Retina (tissue), 1 donor: ENCODE data around the gene SYNE2.
"Not testable (repeated sequence)": the region's sequence is repeated elsewhere in the genome, so short reads cannot be mapped to it uniquely, and the experiment has no call there.

ENCODE experiments used
- DNase-seq: peaks from one replicate; pipeline ENCODE4 v3.0.0-alpha.2; 2016

The SYNE2 gene

DNA sequence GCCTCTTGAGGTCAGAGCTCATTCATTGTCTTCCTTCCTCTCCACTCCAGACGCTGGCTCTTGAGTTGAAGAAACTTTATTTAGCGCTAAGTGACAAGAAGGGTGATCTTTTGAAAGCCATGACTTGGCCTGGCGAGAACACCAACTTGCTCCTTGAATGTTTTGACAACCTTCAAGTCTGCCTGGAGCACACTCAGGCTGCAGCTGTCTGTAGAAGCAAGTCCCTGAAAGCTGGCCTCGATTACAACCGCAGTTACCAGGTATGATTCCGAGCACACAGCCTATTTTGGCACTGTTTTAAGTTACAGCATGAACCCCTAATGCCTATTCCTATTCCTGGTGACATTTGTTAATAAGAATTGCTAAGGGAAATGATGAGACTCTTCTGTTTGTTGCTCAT, 273.7 kb downstream of the SYNE2 start:
- DNase-seq = no peak

DNA sequence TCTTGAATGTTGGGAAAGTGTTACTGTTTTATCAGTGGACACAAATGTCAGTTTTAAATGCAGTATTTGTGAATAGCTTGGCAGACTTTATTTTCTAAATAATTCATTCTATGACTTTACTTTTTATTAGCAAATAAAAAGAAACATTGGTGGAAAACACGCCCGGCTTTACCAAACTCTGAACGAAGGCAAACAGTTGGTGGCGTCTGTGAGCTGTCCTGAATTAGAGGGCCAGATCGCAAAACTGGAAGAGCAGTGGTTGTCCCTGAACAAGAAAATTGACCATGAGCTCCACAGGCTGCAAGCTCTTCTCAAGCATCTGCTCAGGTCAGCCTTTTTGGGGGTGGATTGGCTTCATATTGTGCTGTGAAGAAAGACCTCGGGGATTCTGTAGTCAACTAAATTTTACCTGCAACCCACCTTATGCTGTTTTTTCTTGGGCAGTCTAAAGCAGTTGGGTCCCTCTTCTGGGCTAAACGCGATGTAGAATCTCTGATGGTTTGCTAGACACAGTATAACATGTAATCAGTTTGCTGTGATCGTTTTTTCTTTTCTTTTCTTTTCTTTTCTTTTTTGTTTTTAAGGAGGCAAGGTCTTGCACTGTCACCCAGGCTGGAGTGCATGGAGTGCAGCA, 285.0 kb downstream of the SYNE2 start:
- no peak for DNase-seq

DNA sequence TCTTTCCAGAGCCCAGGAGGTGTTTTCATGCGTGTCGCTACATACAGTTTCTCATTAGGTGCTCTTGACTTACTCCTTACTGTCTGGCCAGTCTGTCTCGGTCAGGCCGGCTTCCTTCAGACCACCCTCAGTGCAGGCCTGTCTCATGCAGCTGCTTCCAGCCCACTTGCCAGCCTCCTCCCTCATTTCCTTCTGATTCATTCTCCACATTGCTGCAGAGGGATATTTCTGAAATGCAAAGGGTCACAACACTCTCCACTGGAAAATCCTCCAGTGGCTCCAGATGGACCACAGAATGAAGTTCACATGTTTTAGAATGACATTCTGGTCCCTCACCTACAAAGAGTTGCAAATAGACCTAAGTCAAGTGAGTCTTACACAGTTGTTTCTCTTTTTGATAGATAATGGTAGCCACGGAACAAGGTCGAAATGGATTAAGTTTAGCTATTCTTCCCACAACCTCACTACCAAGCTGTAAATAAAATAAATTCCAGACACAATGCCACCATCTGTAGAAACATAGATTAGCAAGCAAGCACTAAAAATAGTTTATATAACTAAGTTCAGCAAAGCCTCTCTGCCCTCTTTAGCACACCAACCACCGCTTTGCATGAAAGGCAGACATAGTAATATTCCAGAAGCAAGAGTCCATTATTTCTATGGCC, 294.5 kb downstream of the SYNE2 start:
- DNase-seq = no peak

DNA sequence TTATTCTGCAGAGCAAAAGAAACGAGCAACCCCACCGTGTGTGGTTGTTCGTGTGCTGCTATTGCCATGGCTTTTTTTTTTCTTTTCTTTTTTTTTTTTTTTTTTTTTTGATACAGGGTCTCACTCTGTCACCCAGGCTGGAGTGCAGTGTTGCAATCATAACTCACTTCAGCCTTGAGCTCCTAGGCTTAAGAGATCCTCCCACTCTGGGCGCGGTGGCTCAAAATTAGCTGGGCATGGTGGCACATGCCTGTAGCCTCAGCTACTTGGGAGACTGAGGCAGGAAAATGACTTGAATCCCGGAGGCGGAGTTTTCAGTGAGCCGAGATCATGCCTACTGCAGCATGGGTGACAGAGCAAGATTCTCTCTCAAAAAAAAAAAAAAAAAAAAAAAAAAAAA, 297.1 kb downstream of the SYNE2 start:
- DNase-seq = no peak

DNA sequence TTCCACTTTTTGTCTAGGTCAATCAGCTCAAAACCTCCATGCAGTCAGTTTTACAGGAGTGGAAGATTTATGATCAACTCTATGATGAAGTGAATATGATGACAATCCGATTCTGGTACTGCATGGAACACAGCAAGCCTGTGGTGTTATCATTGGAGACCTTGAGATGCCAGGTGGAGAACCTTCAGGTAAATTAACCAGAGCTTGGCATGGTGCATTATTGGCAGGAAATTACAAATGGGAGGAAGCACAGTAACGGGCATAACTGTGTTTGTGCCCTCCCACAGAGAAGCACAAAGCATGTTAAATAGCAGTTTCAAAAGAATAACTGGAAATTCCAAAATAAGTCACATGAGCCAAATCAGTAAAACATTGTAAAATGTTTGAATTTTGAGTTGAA, 305.8 kb downstream of the SYNE2 start:
- no peak for DNase-seq

DNA sequence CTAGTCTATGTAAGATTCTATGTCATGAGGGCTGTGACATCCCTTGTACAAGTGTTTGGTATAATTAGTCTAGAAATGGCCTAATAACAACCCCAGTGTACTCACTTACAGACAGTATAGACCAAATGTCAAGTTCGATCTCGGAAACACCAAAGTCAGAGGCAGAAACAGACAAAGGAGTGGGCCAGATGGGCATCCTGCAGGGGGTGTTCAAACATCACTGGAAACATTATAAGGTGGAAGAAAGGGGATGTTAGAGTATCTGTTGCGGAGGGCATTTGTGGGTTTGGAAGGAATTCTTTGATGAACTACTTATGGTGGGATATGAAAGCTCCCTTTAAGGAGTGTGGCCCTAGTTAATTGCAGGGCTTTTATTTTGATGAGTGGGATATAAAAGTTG, 306.8 kb downstream of the SYNE2 start:
- DNase-seq = no peak

DNA sequence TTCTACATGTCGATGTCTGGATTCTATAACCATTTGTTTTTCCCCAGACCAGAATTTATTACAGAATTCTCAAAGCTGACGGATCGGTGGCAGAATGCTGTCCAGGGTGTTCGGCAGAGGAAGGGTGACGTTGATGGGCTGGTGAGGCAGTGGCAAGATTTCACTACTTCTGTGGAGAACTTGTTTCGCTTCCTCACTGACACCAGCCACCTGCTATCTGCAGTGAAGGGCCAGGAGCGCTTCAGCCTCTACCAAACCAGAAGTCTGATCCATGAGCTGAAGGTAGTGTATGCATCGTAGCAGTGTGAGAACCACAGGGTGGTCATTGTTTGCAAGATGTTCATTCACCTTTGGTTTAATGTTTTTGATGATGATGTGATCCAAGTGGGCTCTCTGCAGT, 317.4 kb downstream of the SYNE2 start:
- no peak for DNase-seq

DNA sequence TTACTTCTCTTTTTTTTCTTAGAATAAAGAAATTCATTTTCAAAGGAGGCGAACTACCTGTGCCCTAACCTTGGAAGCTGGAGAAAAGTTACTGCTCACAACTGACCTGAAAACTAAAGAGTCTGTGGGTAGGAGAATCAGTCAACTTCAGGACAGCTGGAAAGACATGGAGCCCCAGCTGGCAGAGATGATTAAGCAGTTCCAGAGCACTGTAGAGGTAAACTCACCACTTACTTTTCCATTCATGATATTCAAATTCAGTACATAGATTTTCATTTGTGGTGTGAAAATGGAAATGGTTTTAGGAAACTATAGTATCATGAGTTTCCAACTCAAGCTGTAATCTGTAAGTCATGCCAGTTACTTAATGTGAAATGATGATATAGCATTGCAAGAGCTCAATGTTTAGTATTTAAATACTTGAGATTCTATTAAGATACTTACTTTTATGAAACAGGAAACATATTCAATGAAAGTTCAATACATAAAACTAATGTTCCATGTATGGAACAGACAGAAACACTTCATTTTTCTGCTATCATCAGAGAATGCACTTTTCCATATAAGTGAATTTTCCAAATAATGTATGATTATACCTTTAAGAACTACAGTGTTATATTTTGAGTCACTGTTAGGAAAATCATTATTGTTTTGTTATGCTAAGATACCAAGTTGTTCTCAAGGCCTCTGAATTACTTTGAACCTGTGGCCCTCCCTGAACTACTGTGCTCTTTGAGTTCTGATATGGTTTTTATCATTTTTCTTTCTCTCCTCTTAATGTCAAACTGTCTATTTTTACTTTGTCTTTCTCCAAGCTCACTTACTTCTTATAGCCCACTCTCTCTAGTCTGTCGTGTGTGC, 322.3 kb downstream of the SYNE2 start:
- DNase-seq = no peak

DNA sequence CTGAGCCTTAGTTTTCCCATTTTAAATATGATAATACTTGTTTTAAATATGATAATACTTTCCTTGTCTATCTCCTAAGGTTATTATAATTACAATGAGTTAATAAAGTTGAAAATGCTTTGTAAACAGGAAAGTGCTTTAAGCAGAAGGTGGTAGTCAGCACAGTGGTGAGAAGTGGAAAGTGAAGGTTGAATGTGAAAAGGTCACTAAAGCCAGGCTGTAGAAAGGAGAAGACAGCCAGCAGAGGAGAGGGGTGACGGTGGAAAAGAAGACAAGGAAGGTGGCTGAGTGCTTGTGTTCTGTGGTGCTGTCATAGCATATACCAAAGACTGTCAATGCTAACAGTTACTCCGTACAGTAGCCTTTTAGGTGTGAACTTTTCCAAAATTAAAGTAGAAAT, 323.5 kb downstream of the SYNE2 start:
- DNase-seq = no peak

DNA sequence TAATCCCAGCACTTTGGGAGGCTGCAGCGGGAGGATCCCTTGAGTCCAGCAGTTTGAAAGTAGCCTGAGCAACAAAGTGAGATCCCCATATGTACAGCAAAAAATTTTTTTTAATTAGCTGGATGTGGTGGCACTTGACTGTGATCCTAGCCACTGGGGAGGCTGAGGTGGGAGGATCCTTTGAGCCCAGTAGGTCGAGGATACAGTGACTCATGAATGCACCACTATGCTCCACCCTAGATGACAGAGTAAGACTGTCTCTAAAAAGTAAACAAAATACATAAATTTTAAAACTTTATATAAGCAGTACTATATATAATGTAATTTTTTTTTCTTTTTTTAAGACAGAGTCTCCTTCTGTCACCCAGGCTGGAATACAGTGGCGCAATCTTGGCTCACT, 326.0 kb downstream of the SYNE2 start:
- no peak for DNase-seq

DNA sequence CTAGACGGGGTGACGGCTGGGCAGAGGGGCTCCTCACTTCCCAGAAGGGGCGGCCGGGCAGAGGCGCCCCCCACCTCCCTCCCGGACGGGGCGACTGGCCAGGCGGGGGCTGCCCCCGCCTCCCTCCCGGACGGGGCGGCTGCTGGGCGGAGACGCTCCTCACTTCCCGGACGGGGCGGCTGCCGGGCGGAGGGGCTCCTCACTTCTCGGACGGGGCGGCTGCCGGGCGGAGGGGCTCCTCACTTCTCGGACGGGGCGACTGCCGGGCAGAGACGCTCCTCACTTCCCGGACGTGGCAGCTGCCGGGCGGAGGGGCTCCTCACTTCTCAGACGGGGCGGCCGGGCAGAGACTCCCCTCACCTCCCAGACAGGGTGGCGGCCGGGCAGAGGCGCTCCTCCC, 330.1 kb downstream of the SYNE2 start:
- DNase-seq = not testable (repeated sequence)

DNA sequence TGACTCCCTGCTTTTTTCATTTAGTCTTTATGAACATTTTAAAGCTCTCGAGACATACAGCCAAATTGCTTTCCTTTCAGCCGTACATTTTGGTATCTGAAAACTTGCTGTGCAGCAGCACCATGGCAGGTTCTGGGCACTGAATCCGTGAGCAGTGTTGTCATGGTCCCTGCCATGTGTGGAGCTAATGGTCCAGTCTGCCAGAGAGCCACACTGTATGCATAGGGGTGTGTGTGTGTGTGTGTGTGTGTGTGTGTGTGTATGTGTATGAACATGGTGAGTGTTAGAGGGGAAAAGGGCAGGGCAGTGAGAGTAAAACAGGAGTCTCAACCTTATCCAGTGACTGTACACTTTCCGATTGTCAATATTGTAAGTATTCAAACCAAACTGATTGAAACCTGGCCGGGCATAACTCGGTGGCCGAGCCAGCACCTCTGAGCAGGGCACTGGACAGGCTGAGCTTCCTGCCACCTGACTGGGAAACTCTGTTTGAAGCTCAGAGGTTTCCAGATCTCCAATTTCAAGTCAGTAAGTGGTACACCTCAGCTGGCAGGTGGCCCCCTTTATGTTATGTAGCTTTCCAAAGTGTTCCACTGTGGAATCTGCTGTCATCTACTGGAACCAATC, 331.4 kb downstream of the SYNE2 start:
- DNase-seq = no peak

DNA sequence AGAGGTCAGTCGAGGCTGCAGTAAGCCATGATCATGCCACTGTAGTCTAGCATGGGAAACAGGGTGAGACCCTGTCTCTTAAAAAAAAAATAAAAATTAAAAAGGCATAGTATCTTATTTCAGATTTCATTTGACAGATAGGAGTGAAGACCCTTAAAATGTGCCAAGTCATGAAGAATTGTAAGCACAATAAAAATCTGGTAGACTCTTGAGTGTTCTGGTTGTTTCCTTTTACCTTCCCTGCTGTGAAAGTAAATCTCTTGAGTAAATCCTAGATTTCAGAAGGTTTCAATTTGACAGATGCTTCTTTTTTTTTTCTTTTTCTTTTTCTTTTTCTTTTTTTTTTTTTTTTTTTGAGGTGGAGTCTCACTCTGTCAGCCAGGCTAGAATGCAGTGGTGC, 332.4 kb downstream of the SYNE2 start:
- no peak for DNase-seq

DNA sequence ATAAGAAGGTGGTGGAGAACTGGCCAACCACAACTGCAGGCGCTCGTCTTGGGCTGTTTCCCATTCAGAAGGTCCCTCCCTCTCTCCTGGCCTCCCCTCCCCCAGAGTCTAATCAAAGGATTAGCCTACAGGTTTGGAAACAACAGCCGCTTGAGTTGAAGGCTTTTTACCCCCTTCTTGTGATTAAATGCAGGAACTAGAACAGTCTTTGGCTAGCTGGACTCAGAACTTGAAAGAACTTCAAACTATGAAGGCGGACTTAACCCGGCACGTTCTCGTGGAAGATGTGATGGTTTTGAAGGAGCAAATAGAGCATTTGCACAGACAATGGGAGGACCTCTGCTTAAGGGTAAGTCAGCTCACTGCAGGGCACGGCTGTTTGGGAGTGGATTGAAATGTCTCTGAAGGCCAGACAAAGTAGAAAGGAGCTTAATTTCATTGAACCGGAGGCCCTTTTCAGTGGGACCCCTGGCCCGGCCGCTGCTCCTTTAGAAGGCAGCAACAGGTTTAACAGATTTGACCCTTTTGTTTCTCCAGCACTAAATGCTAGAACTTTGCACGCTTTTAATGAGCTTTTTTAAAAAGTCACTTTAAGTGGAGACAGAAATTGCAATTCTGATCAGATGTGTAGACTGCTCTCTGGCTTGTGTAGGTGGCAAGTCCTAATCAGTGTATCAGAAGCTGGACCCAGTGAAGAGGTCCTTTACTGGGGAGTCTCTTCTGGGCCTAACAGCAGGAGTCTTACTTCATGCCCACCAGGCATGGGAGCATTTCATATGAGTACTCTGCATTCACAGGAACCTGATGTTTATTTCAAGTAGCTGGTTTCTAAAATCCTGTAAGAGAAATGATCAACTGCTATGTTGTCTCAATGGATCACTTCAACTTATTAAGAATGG, 333.7 kb downstream of the SYNE2 start:
- DNase-seq = peak; percentile 51

DNA sequence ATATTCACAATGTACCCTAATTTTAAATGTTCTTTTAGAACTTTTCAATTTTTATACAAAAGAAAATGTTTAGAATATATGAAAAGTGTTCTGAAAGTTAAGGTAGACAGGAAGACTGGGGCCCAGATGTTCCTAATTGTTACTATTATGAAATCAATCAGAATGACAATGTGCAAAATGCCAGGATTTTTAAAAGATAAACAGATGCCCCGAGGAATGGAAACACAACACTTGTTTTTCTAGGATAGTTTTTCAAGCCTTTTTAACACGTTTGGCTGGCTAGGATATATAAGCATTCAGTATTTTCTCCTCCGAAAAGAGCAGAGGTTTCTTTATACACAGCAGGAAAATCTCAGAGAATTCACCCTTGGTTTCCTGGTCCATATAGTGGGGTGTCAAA, 334.5 kb downstream of the SYNE2 start:
- DNase-seq = no peak

DNA sequence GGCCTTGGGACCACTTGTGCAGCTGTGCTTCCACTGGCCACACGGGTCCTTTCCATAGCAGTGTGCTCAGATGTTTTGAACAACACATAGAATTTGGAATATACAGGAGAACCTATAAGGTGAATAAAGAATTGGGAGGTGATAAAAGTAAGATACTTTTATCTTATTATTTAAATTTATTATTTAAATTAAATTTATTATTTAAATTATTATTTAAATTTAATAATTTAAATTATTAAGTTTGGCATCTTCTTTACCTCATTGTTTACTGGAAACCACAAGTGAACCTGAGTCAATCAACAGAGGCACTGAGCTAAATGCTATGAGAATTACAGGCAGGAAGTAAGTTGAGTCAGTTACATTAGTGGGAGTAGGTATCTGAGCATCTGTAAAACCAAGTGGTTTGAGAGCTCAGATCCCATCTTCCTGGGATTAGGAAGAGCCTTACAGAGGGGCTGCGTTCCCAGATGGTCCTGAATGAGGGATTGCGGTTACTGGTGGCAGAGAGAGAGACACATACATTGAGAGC, 338.2 kb downstream of the SYNE2 start:
- DNase-seq = no peak

DNA sequence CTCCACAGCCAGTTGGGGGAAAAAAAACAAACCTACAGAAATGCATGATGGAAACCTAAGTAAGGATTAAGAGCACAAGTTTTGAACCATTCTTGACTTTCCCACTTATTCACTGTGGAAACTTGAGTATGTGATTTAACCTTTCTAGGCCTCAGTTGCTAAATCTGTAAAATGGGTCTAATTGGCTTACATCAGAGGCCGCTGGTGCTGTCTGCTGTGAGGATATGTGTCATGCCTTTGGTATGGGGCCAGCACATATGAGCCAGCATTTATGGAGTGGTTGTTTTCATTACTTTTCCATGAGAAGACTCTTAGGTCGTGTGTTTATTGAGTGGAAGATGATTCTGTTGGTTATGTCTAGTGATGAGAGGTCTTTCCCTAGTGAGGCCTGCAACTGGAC, 339.0 kb downstream of the SYNE2 start:
- no peak for DNase-seq

DNA sequence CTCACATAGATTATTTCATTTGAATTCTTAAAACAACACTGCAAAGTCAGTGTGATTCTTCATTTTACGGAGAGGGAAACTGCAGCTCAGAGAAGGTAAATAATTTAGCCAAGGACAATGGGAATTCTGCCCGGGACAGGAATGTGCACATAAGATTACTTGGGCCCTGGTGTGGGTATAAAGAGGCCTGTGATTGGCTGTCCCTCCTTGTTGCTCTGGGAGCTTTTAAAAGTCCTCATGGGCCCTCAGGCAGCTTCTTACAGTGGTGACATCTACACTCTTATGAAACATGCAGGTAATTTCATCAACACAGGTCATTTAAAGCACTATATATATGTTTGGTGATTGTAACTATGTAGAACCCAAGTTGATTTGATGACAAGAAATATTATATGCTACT, 341.0 kb downstream of the SYNE2 start:
- DNase-seq = no peak

DNA sequence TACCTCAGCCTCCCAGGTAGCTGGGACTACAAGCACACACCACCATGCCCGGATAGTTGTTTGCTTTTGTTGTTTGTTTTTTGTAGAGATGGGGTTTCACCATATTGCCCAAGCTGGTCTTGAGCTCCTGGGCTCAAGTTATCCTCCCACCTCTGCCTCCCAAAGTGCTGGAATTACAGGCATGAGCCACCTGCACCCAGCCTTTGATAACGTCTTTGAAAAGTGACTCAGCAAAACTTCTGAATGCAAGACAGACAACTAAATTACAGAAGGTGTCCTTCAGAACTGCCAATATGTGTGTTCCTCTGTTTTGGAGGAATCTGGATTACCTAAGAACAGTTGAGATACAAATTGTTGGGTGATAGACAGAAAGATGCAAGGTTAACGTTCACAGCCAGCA, 341.6 kb downstream of the SYNE2 start:
- DNase-seq = no peak

DNA sequence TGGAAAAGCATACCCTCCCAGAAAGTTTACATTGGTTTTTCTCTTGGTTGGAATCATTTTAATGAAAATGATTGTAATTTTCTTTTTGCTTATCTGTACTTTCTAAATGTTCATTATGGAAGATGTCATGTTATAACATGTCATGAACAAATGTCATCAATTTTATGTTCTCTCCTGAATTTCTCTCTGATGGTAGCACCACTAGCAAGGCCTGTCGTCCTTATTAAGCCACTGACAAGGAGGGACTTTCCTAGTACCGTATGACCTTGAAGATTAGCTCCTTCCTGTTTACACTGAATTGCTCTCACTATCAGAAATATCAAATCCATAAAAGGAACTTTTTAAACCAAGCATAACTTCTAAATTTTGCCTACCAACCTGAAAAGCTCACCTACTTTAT, 342.4 kb downstream of the SYNE2 start:
- no peak for DNase-seq

DNA sequence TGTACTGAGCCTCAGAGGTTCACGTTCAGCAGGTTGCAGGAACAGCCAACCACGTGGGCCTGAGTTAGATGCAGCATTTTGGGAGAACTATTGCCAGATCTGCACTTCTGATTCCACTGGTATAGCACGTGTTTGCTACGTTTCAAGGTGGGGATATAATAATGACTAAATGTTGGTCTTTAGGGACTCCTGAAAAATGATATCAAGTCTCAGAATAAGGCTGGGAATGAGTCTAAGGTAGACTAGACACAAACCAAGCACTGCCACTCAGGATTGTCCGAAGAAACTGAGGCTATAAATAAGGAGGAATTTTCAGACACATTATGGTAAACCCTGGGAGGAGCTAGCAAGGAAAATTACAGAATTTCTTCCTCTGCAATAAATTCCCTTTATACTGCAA, 343.3 kb downstream of the SYNE2 start:
- peak; percentile 6 for DNase-seq

DNA sequence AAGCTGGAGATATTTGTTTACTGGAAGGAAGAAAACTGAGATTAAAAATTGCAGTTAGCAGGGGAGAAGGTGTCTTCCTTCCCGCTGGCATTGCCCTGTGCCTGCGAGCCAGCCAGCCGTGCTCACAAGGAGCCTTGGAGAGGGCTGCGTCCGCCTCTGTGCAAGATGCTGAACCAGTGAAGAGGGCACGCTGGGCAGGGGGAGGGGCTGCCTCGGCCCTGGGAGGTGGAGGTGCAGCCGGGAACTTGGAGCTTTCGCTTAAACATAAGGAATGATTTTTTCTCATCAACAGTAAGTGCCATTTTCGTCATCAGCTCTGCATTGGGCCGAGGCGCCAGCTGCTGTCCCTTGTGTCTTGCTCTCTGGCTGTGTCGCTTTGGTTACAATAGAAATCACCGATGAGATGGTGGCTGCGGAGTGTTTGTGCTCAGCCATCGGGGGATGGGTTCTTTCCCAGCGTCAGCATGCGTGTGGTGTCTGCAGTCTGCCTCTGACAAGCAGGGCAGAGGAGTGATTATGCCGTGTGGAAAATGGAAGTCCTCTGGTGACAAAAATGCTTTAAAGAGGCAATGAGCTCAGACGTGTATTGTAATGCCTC, 344.1 kb downstream of the SYNE2 start:
- DNase-seq = peak; percentile 95
